HepG2 (cell line): ENCODE data around the gene TOP3B.

Experiments used
- CREB1 ChIP-seq, 2 experiments: fragments of 450-650 bp in 1 of 2; IDR thresholded peaks; 2 replicates each; pipeline ENCODE4 v1.6.1; 2016 to 2017; ENCODE audit warnings: control low read depth in 1 of 2, mild to moderate bottlenecking in 1 of 2, missing compliant biosample characterization in 1 of 2, missing genetic modification characterization in 1 of 2
- ETV6 ChIP-seq: sonication (generic); formaldehyde crosslinking; conservative IDR thresholded peaks from 2 replicates; pipeline ENCODE4 v1.4.0; 2020; ENCODE audit warnings: missing genetic modification reagents
- GABPA ChIP-seq, 2 experiments: IDR thresholded peaks; 2 replicates each; pipeline ENCODE4 v1.6.1; 2011 to 2016; ENCODE audit warnings: low read depth in 2 of 2, low read length in 1 of 2, missing biosample characterization in 1 of 2, missing genetic modification characterization in 1 of 2
- HMG20A ChIP-seq: IDR thresholded peaks from 2 replicates; pipeline ENCODE4 v1.6.1; 2016; ENCODE audit warnings: borderline replicate concordance
- POLR2AphosphoS5 ChIP-seq: IDR thresholded peaks from 2 replicates; pipeline ENCODE4 v1.6.1; 2012; ENCODE audit warnings: low read depth, low read length
- RAD21 ChIP-seq: fragments of 450-650 bp; formaldehyde crosslinking; IDR thresholded peaks from 2 replicates; pipeline ENCODE4 v1.5.0; 2020; ENCODE audit warnings: mild to moderate bottlenecking
- SMAD1 ChIP-seq: sonication (generic); formaldehyde crosslinking; IDR thresholded peaks from 2 replicates; pipeline ENCODE4 v1.4.0; 2020; ENCODE audit warnings: missing genetic modification reagents, low read depth, mild to moderate bottlenecking, borderline replicate concordance
- ZFP41 ChIP-seq: sonication (generic); formaldehyde crosslinking; IDR thresholded peaks from 2 replicates; pipeline ENCODE4 v1.4.0; 2020; ENCODE audit warnings: mild to moderate bottlenecking, missing genetic modification reagents, borderline replicate concordance
- ZNF547 ChIP-seq: sonication (generic); formaldehyde crosslinking; IDR thresholded peaks from 2 replicates; pipeline ENCODE4 v1.5.1; 2020; ENCODE audit warnings: mild to moderate bottlenecking, missing genetic modification reagents
- TF ChIP-seq, protein P1 (sequence below): sonication (generic); formaldehyde crosslinking; IDR thresholded peaks from 2 replicates; pipeline ENCODE4 v1.4.0; 2020; ENCODE audit warnings: missing genetic modification reagents, borderline replicate concordance
- TF ChIP-seq, protein P2 (sequence below): sonication (generic); formaldehyde crosslinking; IDR thresholded peaks from 2 replicates; pipeline ENCODE4 v1.4.0; 2020; ENCODE audit warnings: low read depth, missing genetic modification reagents
- TF ChIP-seq, protein P3 (sequence below), 2 experiments: IDR thresholded peaks; 2 replicates each; pipeline ENCODE4 v1.6.1; 2011 to 2012; ENCODE audit warnings: low read length in 2 of 2, borderline replicate concordance in 1 of 2, low read depth in 1 of 2, mild to moderate bottlenecking in 1 of 2, moderate library complexity in 1 of 2

DNA sequence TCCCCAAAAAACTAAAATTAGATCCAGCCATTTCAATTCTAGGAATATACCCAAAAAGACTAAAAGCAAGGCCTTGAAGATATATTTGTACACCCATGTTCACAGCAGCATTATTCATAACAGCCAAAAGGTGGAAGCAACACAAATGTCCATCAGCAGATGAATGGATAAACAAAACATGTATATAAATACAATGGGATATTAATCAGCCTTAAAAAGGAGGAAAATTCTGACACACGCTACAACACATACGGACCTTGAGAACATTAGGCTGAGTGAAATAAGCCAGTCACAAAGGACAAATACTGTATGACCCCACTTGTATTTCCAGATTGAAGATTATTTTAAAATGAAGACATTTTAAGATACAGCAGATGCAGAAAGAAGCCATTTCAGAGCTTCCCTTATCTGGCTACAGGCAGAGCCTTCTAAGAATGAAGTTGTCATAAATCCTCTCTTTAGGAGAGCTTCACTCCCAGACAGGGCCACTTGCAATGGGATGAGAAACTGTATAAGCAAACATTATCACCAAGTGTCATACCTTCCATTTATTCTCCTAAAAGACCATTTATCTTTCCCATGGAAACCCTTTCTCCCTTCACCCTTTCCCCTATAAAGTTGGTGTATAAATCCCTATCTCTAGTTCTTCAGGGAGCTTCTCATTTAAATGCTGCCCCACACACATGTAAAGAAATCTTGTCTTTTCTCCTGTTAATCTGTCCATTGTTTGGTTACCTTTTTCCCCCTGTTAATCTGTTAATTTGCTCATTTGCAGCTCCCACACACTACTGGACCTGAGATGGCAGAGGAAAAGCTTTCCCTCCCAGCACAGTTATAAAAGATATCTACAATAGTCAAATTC, 19.3 kb upstream of the TOP3B start:
- TF ChIP-seq SMAD1 (CRISPR knock-in tag) (no peak), ZNF547 (CRISPR knock-in tag) (no peak), GABPA (IDR thresholded peaks at IDR 0.05; ENCODE audit: low read depth, low read length) (no peak), GABPA (CRISPR knock-in tag; IDR thresholded peaks at IDR 0.05; ENCODE audit: low read depth) (no peak), ZFP41 (CRISPR knock-in tag) (no peak), POLR2AphosphoS5 (no peak), RAD21 (no peak), ETV6 (CRISPR knock-in tag) (no peak), HMG20A (CRISPR knock-in tag) (no peak), CREB1 (IDR thresholded peaks at IDR 0.05) (no peak), CREB1 (CRISPR knock-in tag; IDR thresholded peaks at IDR 0.05) (no peak)
- TF ChIP-seq, protein P1, sequence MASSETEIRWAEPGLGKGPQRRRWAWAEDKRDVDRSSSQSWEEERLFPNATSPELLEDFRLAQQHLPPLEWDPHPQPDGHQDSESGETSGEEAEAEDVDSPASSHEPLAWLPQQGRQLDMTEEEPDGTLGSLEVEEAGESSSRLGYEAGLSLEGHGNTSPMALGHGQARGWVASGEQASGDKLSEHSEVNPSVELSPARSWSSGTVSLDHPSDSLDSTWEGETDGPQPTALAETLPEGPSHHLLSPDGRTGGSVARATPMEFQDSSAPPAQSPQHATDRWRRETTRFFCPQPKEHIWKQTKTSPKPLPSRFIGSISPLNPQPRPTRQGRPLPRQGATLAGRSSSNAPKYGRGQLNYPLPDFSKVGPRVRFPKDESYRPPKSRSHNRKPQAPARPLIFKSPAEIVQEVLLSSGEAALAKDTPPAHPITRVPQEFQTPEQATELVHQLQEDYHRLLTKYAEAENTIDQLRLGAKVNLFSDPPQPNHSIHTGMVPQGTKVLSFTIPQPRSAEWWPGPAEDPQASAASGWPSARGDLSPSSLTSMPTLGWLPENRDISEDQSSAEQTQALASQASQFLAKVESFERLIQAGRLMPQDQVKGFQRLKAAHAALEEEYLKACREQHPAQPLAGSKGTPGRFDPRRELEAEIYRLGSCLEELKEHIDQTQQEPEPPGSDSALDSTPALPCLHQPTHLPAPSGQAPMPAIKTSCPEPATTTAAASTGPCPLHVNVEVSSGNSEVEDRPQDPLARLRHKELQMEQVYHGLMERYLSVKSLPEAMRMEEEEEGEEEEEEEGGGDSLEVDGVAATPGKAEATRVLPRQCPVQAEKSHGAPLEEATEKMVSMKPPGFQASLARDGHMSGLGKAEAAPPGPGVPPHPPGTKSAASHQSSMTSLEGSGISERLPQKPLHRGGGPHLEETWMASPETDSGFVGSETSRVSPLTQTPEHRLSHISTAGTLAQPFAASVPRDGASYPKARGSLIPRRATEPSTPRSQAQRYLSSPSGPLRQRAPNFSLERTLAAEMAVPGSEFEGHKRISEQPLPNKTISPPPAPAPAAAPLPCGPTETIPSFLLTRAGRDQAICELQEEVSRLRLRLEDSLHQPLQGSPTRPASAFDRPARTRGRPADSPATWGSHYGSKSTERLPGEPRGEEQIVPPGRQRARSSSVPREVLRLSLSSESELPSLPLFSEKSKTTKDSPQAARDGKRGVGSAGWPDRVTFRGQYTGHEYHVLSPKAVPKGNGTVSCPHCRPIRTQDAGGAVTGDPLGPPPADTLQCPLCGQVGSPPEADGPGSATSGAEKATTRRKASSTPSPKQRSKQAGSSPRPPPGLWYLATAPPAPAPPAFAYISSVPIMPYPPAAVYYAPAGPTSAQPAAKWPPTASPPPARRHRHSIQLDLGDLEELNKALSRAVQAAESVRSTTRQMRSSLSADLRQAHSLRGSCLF, result no peak
- TF ChIP-seq, protein P2, sequence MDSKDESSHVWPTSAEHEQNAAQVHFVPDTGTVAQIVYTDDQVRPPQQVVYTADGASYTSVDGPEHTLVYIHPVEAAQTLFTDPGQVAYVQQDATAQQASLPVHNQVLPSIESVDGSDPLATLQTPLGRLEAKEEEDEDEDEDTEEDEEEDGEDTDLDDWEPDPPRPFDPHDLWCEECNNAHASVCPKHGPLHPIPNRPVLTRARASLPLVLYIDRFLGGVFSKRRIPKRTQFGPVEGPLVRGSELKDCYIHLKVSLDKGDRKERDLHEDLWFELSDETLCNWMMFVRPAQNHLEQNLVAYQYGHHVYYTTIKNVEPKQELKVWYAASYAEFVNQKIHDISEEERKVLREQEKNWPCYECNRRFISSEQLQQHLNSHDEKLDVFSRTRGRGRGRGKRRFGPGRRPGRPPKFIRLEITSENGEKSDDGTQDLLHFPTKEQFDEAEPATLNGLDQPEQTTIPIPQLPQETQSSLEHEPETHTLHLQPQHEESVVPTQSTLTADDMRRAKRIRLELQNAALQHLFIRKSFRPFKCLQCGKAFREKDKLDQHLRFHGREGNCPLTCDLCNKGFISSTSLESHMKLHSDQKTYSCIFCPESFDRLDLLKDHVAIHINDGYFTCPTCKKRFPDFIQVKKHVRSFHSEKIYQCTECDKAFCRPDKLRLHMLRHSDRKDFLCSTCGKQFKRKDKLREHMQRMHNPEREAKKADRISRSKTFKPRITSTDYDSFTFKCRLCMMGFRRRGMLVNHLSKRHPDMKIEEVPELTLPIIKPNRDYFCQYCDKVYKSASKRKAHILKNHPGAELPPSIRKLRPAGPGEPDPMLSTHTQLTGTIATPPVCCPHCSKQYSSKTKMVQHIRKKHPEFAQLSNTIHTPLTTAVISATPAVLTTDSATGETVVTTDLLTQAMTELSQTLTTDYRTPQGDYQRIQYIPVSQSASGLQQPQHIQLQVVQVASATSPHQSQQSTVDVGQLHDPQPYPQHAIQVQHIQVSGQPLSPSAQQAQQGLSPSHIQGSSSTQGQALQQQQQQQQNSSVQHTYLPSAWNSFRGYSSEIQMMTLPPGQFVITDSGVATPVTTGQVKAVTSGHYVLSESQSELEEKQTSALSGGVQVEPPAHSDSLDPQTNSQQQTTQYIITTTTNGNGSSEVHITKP (CRISPR knock-in tag), result no peak
- TF ChIP-seq, protein P3, sequence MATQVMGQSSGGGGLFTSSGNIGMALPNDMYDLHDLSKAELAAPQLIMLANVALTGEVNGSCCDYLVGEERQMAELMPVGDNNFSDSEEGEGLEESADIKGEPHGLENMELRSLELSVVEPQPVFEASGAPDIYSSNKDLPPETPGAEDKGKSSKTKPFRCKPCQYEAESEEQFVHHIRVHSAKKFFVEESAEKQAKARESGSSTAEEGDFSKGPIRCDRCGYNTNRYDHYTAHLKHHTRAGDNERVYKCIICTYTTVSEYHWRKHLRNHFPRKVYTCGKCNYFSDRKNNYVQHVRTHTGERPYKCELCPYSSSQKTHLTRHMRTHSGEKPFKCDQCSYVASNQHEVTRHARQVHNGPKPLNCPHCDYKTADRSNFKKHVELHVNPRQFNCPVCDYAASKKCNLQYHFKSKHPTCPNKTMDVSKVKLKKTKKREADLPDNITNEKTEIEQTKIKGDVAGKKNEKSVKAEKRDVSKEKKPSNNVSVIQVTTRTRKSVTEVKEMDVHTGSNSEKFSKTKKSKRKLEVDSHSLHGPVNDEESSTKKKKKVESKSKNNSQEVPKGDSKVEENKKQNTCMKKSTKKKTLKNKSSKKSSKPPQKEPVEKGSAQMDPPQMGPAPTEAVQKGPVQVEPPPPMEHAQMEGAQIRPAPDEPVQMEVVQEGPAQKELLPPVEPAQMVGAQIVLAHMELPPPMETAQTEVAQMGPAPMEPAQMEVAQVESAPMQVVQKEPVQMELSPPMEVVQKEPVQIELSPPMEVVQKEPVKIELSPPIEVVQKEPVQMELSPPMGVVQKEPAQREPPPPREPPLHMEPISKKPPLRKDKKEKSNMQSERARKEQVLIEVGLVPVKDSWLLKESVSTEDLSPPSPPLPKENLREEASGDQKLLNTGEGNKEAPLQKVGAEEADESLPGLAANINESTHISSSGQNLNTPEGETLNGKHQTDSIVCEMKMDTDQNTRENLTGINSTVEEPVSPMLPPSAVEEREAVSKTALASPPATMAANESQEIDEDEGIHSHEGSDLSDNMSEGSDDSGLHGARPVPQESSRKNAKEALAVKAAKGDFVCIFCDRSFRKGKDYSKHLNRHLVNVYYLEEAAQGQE (IDR thresholded peaks at IDR 0.05; ENCODE audit: borderline replicate concordance in 1 of 2, low read depth in 1 of 2, low read length in 2 of 2), result no peak
